ENCODE data around the gene AGPAT4. TPM values are rescaled to one million over a fixed set of nuclear protein-coding genes. Genes with fewer than 3 reads are reported as not detected.

The AGPAT4 gene
- total and polyA plus RNA-seq, 2 donors (not counting 1 experiment from before 2014, with no cell fraction given) = 4.4 to 6.1 TPM

DNA sequence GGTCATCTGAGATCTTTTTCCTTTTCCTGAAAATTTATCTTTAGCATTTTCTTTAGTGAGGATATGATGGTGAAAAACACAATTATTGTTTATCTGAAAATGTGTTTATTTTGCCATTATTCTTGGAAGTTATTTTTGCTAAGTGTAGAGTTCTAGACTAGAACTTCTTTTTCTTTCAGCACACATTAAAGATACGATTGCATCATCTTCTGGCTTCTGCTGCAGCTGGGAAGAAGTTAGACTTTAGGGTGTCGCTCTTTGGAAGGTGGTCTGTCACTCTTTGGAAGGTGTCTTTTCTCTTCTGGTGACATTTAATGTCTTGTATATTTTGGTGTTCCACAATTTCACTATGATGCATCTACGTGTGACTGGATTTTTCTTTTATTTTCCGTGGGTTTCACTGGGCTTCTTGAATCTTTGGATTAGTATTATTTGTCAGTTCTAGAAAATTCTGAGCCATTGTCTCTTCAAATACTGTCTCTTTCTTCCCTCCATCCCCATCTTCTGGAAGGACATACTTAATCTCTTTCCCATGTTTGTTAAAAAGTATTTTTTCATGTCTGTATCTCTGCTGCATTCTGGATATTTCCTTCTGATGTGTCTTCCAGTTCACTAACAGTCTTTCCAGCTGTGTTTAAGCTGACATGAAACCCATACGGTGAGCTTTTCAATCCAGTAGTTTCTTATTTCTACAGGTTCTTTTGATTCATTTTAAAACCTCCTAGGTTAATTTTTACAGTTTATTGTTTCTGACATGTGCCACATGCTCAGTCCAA lies 81.0 kb downstream of the AGPAT4 start:
- peaks cover 3 to 5% of the 10 kb centered on the region in 2 donors for H3K4me1 ChIP-seq (ENCODE audit: control insufficient read depth in 2 of 2, insufficient read depth in 2 of 2, low read length in 2 of 2)
- H3K4me1 Mint-ChIP-seq = peaks cover 4% of the 10 kb centered on the region
- H3K27ac Mint-ChIP-seq = no peak overlapping the region
- no peak overlapping the region for H3K4me3 ChIP-seq (ENCODE audit: control extremely low read depth in 1 of 5, extremely low read depth in 1 of 5, insufficient read depth in 1 of 5, low read depth in 2 of 5, low read length in 4 of 5)
- ATAC-seq (ENCODE audit: low read depth) = no peak
- DNase-seq = no peak
- H4K20me1 ChIP-seq (ENCODE audit: control insufficient read depth, insufficient read depth, low read length, poor library complexity, severe bottlenecking) = no peaks in the 10 kb centered on the region
- TF ChIP-seq, protein P1, sequence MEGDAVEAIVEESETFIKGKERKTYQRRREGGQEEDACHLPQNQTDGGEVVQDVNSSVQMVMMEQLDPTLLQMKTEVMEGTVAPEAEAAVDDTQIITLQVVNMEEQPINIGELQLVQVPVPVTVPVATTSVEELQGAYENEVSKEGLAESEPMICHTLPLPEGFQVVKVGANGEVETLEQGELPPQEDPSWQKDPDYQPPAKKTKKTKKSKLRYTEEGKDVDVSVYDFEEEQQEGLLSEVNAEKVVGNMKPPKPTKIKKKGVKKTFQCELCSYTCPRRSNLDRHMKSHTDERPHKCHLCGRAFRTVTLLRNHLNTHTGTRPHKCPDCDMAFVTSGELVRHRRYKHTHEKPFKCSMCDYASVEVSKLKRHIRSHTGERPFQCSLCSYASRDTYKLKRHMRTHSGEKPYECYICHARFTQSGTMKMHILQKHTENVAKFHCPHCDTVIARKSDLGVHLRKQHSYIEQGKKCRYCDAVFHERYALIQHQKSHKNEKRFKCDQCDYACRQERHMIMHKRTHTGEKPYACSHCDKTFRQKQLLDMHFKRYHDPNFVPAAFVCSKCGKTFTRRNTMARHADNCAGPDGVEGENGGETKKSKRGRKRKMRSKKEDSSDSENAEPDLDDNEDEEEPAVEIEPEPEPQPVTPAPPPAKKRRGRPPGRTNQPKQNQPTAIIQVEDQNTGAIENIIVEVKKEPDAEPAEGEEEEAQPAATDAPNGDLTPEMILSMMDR (IDR thresholded peaks at IDR 0.05) = no peak
- TF ChIP-seq EZH2 (IDR thresholded peaks at IDR 0.05; ENCODE audit: borderline replicate concordance, insufficient read depth, low read depth, low read length, poor library complexity, severe bottlenecking) = no peak
- H3K36me3 ChIP-seq (replicated peaks in 1 of 2; ENCODE audit: control extremely low read depth in 1 of 2, control insufficient read depth in 1 of 2, extremely low read depth in 1 of 2, insufficient read depth in 2 of 2, low read length in 1 of 2) = no peaks in the 10 kb centered on the region
- no peak overlapping the region for H2AFZ ChIP-seq (ENCODE audit: insufficient read depth, low read depth, low read length, poor library complexity, severe bottlenecking)
- ChIA-PET CTCF (interaction anchor here (0.6 kb wide), 1 partner anchor 191 kb away, joined by 3 read pairs; no protein-coding TSS in a partner anchor), POLR2A (no interaction called here)
- 100% methylated on average over 2 of the region's 5 CpGs for WGBS (ENCODE audit: insufficient coverage)
- H3K27me3 ChIP-seq (replicated peaks in 1 of 4; ENCODE audit: control extremely low read depth in 1 of 4, control insufficient read depth in 3 of 4, insufficient read depth in 4 of 4, low read length in 3 of 4) = no peaks in the 10 kb centered on the region
- peaks cover 8% of the 10 kb centered on the region for H3K9me3 Mint-ChIP-seq (ENCODE audit: insufficient read depth)
- H3K4me3 Mint-ChIP-seq = no peak overlapping the region
- no peak overlapping the region for H3K27ac ChIP-seq (ENCODE audit: low read length in 2 of 2)
- H3K9me3 ChIP-seq (ENCODE audit: control extremely low read depth in 1 of 3, control insufficient read depth in 2 of 3, insufficient read depth in 1 of 3, low read length in 2 of 3) = peaks cover 0 to 7% (median 6%) of the 10 kb centered on the region in 3 donors
- intact Hi-C loops (cut with micrococcal nuclease) = no loop called here
- no peaks in the 10 kb centered on the region for H3K27me3 Mint-ChIP-seq
- H3K4me2 ChIP-seq (replicated peaks; ENCODE audit: low read depth, low read length, poor library complexity, severe bottlenecking) = no peak overlapping the region
- no peak overlapping the region for H3K9ac ChIP-seq (ENCODE audit: low read length)
- no peaks in the 10 kb centered on the region for H3K79me2 ChIP-seq (ENCODE audit: control insufficient read depth, insufficient read depth, low read length)

DNA sequence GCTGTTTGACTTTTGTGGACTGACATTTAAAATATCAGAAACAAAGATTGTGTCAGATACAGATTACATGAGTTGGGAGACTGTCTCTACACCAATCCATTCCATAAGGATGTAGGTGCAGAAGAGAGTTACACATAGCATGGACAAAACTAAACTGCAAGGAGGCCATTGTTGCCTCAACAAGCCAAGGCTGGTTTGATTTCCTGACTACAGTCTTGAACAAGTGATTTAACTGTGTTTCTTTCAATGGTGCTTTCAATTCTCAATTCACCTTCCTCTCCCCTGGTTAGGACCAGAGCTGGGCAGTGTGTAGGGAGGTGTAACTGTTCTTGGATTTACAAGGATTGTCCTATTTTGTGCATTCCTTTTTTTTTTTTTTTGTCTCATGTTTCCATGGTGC lies 82.2 kb downstream of the AGPAT4 start:
- H3K27ac Mint-ChIP-seq = no peak overlapping the region
- DNase-seq (no peak), ATAC-seq (ENCODE audit: low read depth) (no peak)
- ChIA-PET CTCF (interaction anchor here (0.7 kb wide), 1 partner anchor 151 kb away, joined by 3 read pairs; no protein-coding TSS in a partner anchor), POLR2A (no interaction called here)
- no peaks in the 10 kb centered on the region for H3K79me2 ChIP-seq (ENCODE audit: control insufficient read depth, insufficient read depth, low read length)
- no peak overlapping the region for H3K4me2 ChIP-seq (replicated peaks; ENCODE audit: low read depth, low read length, poor library complexity, severe bottlenecking)
- H3K9ac ChIP-seq (ENCODE audit: low read length) = no peak overlapping the region
- H3K27me3 Mint-ChIP-seq = no peaks in the 10 kb centered on the region
- H3K4me1 Mint-ChIP-seq = no peaks in the 10 kb centered on the region
- no peaks in the 10 kb centered on the region for H3K4me1 ChIP-seq (ENCODE audit: control insufficient read depth in 2 of 2, insufficient read depth in 2 of 2, low read length in 2 of 2)
- peaks cover 0 to 7% (median 6%) of the 10 kb centered on the region in 3 donors for H3K9me3 ChIP-seq (ENCODE audit: control extremely low read depth in 1 of 3, control insufficient read depth in 2 of 3, insufficient read depth in 1 of 3, low read length in 2 of 3)
- H2AFZ ChIP-seq (ENCODE audit: insufficient read depth, low read depth, low read length, poor library complexity, severe bottlenecking) = no peak overlapping the region
- H3K4me3 Mint-ChIP-seq = no peak overlapping the region
- no peaks in the 10 kb centered on the region for H3K27me3 ChIP-seq (replicated peaks in 1 of 4; ENCODE audit: control extremely low read depth in 1 of 4, control insufficient read depth in 3 of 4, insufficient read depth in 4 of 4, low read length in 3 of 4)
- intact Hi-C loops (cut with micrococcal nuclease) = no loop called here
- H3K36me3 ChIP-seq (replicated peaks in 1 of 2; ENCODE audit: control extremely low read depth in 1 of 2, control insufficient read depth in 1 of 2, extremely low read depth in 1 of 2, insufficient read depth in 2 of 2, low read length in 1 of 2) = no peaks in the 10 kb centered on the region
- TF ChIP-seq, protein P1 (IDR thresholded peaks at IDR 0.05) = no peak
- TF ChIP-seq EZH2 (IDR thresholded peaks at IDR 0.05; ENCODE audit: borderline replicate concordance, insufficient read depth, low read depth, low read length, poor library complexity, severe bottlenecking) = no peak
- H3K4me3 ChIP-seq (ENCODE audit: control extremely low read depth in 1 of 5, extremely low read depth in 1 of 5, insufficient read depth in 1 of 5, low read depth in 2 of 5, low read length in 4 of 5) = no peak overlapping the region
- no peaks in the 10 kb centered on the region for H4K20me1 ChIP-seq (ENCODE audit: control insufficient read depth, insufficient read depth, low read length, poor library complexity, severe bottlenecking)
- H3K9me3 Mint-ChIP-seq (ENCODE audit: insufficient read depth) = peaks cover 8% of the 10 kb centered on the region
- H3K27ac ChIP-seq (ENCODE audit: low read length in 2 of 2) = no peak overlapping the region

All from B cell (primary cell).